SIG-M5 treated with dmso at 0.1 percent for 504 hours (cell line): ENCODE data around the gene CPVL.

ENCODE experiments used
- DNase-seq: peaks from one replicate; lab custom pipeline; 2025; ENCODE audit not compliant: unreplicated experiment; lab: John Stamatoyannopoulos, UW

Gene CPVL

GRCh38 chr7:29156907-29157452 is 10.6 kb upstream of the CPVL start:
- DNase-seq, result no peak

DNA sequence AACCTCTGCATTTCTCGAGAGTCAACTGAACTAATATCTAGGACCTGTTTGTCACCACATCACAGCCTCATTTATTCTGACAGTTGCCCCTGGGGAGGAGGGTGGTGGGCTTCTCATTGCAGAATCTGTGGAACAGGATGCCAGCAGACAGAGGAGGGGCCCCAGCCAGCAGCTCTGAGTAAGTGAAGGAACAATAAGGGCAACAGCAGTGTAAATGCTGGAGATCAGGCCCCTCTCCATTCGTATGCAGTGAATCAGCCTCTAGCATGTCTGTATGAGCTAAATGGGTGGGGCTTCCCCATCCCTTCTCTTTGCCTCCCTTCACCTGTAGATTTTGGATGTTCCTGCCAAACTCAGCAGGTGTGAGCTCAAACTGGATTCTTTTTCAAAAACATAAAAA is 7.7 kb upstream of the CPVL start:
- no peak for DNase-seq

GRCh38 chr7:29150856-29151255 is 4.5 kb upstream of the CPVL start:
- no peak for DNase-seq

- DNase-seq, result no peak
Measured at GRCh38 chr7:29149036-29149435, 2.7 kb upstream of the CPVL start.

DNA sequence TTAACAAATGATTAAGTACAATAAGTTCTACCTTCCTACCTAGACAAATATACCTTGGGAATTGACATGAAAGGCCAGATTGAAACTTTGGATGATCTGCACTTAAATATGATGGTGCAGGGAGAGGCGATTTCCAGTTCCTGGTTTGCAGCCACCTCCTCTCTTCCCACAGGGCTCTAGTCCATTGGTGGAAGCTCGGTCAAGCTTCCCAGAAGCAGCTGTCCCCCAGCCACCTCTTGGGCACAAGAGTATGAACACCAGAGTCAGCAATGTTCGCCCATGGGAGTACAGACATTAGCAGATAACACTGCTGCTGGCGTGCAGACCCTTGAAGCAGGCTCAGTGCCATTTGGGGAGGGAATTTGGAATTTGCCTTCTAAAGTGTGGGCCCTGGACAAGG is 1.5 kb upstream of the CPVL start:
- DNase-seq, result no peak

- DNase-seq, result peak; percentile 6
Measured at GRCh38 chr7:29146888-29147609, 712 bp upstream of the CPVL start.

DNA sequence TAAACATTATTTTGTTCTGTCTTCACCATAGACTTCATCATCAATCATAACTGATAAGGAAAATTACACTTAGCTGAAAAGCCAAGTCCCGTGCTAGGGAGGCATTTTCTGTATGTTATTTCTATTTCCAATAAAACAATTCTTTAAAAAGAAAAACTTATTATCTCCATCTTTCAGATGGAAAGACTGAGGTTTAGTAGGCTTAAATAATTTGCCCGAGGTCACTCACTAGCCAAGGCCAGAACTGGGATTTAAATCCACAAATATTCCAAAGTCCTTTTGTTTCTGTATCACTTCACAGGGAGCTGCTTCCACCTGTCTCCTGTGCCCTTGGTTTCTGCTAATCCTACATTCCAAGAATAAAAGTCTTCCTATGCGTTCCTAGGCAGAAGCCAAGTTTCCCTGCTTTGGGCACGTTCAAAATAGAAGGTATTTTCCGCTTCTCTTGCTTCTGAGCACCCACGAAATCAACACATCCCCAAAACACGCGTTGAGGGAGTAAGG is 732 bp downstream of the CPVL start:
- DNase-seq, result no peak

DNA sequence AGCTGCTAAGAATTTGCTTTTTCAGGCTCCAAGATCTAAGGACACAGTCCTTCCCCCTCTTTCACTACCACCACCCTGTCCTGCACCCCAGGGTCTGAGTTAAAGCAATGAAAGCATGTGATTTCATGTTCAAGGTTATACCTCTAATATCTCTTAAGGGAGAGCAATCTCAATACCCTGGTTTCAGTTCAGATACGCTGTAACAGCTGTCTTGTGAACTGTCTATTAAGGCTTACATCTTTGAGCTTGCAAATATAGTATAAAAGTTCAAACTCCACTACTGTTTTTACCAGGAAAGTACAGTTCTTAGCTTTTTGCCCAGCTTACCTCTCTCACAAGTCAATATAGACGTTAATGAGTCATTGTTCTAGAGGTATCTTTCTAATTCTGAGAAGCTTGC is 2.6 kb downstream of the CPVL start:
- no peak for DNase-seq

GRCh38 chr7:29142021-29142727 is 4.2 kb downstream of the CPVL start:
- no peak for DNase-seq

DNA sequence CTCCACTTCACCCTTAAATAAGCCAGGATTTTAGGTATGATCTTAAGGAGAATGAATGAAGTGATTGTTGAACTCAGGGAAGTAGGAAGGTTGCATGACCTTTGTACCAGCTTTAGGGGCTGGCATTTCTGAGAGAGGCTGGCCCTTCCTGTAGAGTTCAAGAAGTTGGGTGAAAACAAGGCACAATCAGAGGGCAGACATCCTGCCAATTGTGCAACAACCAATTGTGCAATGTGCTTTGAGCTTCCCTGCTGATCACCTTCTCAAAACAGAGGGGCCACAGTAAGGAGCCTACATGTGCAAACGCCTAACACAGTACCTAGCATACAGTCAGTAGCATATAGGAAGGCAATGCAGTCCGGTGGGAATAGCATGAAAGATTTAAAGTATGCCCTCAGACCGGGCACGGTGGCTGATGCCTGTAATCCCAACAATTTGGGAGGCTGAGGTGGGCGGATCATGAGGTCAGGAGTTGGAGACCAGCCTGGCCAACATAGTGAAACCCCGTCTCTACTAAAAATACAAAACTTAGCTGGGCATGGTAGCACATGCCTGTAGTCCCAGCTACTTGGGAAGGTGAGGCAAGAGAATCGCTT is 5.4 kb downstream of the CPVL start:
- no peak for DNase-seq

- no peak for DNase-seq
Measured at GRCh38 chr7:29139796-29140195, 6.5 kb downstream of the CPVL start.

GRCh38 chr7:29139191-29139590 is 7.1 kb downstream of the CPVL start:
- DNase-seq, result no peak

GRCh38 chr7:29138588-29138987 is 7.7 kb downstream of the CPVL start:
- DNase-seq, result no peak

GRCh38 chr7:29135846-29136245 is 10.5 kb downstream of the CPVL start:
- DNase-seq, result peak; percentile 73

DNA sequence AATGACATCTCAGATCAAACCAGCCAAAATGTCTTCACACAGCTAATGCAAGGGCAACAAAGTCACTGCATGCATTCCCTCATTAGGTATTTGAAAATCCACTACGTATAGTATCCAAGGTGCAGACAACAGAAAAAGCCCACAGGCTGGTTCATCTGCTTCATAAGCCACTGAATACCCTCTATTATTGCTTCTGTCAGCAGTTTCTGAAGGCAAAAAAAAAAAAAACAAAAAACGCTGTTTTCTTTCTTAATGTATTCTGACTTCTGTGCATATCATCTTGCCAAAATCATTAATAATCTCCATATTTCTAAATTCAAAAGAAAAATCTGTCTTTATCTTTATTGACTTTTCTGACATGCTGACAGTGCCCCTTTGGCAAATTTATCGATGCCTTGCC is 13.4 kb downstream of the CPVL start:
- DNase-seq, result no peak

- no peak for DNase-seq
Measured at GRCh38 chr7:29131678-29132077, 14.7 kb downstream of the CPVL start.

DNA sequence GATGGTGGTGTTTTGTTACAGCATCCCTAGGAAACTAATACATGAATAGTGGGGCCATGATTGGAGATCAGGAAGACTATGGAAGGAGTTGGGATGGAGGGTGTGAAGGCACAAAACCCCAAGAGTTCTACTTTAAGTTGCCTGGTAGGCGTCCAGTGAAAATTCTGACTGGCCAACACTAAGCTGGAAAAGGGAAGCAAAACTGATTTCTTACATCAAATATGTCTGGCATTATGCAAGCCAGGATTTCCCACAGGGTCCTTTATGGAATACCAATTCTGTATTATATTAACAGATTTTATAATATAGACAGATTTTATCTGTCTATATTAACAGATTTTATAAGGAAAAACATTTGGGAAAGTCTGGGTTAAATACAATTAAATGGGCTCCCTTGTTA is 16.2 kb downstream of the CPVL start:
- no peak for DNase-seq

GRCh38 chr7:29127527-29127926 is 18.8 kb downstream of the CPVL start:
- no peak for DNase-seq

DNA sequence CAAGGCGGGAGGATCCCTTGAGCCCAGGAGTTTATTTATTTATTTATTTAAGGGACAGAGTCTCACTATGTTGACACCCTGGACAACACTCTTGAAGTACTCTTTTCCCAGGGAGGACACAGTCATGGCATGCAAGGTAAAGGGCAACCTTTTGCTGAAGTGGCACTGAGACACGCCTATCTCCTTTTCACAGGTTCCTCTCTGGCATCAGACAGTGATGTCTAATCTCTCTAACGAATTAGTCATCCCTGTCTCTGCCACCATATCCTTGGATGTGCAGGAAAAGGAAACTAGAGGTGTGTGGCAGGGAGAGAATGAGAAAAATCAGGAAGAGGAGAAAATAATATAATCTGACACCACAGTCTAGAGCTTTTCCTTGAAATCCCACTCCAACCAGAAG is 19.5 kb downstream of the CPVL start:
- DNase-seq, result no peak

GRCh38 chr7:29123626-29124190 is 22.6 kb downstream of the CPVL start:
- no peak for DNase-seq

DNA sequence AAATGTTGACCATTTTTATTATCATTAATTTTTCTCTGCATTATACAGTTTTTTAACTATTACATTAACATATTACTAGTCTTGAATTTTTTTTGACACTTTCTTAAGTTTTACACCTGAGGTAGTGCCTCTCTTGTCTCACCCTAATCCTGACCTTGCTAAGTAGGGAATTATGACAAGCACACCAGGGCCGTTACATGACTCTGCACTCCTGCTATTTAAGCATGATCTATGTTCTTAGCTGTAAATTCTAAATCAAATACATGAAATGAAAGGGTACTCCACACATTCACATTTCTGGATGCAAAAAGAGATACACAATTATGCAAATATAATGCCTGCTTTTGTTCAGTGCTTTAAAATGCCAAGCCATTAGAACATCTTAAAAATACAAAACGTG is 23.6 kb downstream of the CPVL start:
- DNase-seq, result no peak

DNA sequence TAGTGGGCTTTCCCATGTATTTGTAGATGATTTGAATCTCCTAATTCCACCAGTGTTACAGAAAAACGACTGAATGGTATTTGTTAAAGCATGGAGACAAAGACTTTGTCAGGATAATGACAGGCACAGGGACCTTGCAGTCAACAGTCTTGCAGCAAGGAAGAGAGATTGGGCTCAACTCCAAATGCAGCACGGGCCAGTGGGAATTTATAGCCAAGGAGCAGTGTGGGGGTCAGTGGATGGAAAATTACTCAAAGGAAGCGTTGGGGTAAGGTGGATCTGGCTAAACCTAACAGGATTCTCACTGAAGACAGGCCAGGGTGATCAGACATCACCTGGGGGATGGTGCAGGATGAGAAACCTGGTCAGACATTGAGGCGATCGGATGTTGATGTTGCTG is 24.3 kb downstream of the CPVL start:
- no peak for DNase-seq
